ENCODE measurements around the gene NDEL1.
"Not testable (repeated sequence)": the region's sequence is repeated elsewhere in the genome, so short reads cannot be mapped to it uniquely, and the experiment has no call there.

Gene NDEL1

GRCh38 chr17:8435245-8436168 is at the start of gene NDEL1:
Gene NDEL1 (plus strand): TSS chr17:8435884. CDS start chr17:8444272, 8,388 bp downstream.
- peak; percentile 99 for DNase-seq

DNA sequence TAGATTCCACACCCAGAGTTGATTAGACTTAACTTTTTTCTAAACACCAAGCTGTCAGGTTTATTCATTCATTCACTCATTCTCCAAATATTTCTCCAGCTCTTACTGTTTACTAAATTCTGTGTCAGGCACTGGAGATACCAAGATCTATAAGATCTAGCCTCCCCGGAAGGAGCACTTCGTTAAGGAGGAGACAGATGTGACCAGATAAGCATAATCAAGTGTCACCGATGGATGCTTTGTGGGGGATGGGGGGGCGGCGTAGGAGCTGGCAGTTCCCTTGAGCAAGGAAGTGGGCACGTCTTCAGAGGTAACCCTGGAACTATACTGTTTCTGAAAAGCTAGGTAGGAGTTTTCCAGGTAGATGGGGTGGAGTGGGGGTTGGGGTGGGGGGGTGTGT is 48.8 kb upstream of the NDEL1 start:
- no peak for DNase-seq

DNA sequence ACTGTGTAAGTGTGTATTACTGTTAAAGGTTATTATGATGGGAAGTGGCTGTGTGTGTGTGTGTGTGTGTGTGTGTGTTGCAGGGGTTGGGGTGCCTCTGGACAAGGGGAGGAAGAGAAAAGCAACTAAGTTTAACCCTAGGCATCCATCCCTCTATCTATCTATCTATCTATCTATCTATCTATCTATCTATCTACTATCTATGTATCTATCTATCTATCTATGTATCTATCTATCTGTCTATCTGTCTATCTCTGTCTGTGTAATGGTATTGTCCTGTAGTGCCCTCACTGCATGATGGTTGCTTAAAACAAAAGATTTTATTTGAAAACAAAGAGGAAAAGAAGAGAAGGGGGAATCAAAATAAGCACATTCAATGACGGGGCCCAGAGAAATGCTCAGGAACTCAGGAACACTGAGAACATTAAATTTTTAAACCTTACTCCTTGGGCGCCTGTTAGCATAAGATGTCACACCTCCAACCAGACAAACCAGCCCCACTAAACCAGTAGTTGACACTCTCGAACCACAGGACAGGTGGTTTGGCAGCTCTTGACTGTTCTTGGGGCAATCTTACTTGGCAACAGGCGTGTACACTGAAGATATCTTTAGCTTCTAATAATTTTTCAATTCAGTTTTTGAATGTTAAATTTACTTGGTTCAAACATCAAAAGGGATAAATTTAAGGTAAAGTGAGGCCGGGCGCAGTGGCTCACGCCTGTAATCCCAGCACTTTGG is 47.6 kb upstream of the NDEL1 start:
- no peak for DNase-seq

- DNase-seq = no peak
Observed at GRCh38 chr17:8391711-8392110, 44.0 kb upstream of the NDEL1 start.

- DNase-seq = no peak
Observed at GRCh38 chr17:8392274-8392673, 43.4 kb upstream of the NDEL1 start.

GRCh38 chr17:8392674-8393469 is 42.8 kb upstream of the NDEL1 start:
- DNase-seq = no peak

GRCh38 chr17:8393470-8394231 is 42.0 kb upstream of the NDEL1 start:
- peak; percentile 26 to 28 for DNase-seq

DNA sequence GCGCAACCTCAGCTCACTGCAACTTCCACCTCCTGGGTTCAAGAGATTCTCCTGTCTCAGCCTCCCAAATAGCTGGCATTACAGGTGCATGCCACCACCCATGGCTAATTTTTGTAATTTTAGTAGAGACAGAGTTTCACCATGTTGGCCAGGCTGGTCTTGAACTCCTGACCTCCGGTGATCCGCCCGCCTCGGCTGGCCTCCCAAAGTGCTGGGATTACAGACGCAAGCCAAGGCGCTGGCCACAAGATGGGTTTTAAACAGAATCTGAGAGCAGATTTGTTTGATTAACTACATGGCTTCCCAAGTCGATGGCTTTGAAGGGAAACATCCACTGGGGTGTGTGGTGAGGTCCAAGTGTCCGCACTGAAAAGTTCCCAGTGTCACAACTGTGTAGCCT is 41.2 kb upstream of the NDEL1 start:
- DNase-seq = not testable (repeated sequence)

DNA sequence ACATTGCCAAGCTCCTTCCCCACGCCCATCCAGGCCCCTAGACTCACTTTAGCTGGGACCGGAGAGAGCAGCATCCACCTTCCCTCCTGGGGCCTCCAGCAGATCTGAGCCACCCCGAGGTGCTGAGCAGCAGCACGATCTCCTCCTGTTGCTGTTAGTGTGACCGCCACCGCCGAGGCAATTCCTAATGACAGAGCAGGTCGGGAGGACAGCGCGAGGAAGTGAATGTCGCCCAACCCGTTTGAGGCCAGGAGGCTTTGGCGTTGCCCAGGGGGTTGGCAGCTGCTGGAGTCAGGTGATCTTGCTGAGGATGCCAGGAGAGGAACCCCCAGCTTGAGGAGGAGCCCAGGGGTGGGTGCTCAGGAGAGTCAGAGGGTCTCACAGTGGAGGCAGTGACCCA is 38.0 kb upstream of the NDEL1 start, which contains the start of gene RNF222:
Gene RNF222, minus strand, starts transcription at position 192 of the 400 bp plus-strand sequence. CDS start 4,366 bp downstream, outside the sequence.
- DNase-seq = no peak

DNA sequence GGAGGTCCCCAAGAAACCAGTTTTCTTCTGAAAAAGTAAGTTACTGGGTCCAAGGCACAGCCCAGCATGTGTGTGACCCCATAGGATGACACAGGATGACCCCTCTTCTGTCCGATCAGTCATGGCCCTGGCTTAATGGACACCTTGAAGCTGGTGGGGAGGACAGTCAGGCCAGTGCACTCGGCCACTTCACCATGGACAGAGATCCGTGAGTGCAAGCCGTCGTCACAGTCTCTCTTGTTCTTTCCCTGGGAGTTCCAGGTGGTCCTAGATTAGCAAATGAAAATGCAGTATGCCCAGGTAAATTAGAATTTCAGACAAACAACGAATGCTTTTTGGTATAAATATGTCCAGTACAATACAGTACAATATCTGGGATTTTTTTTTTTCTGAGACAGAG is 36.7 kb upstream of the NDEL1 start:
- DNase-seq = no peak

GRCh38 chr17:8401107-8401506 is 34.6 kb upstream of the NDEL1 start:
- DNase-seq = no peak

DNA sequence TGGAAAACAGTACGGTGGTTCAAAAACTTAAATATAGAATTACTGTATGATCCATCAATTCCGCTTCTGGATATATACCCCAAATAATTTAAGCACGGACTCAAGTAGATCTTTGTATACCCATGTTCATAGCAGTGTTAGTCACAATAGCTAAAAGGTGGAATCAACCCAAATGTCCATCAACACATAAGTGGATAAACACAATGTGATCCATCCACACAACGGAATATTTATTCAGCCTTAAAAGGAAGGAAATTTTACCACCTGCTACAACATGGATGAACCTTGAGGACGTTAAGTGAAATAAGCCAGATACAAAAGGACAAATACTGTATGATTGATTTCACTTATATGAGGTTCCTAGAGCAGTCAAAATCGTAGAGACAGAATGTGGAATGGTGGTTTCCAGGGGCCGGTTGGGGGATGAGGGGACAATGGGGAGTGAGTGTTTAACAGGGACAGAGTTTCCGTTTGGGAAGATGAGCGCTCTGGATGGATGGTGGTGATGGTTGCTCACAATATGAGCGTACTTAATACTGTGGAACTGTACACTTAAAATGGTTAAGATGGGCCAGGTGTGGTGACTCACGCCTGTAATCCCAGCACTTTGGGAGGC is 32.7 kb upstream of the NDEL1 start:
- DNase-seq = no peak

DNA sequence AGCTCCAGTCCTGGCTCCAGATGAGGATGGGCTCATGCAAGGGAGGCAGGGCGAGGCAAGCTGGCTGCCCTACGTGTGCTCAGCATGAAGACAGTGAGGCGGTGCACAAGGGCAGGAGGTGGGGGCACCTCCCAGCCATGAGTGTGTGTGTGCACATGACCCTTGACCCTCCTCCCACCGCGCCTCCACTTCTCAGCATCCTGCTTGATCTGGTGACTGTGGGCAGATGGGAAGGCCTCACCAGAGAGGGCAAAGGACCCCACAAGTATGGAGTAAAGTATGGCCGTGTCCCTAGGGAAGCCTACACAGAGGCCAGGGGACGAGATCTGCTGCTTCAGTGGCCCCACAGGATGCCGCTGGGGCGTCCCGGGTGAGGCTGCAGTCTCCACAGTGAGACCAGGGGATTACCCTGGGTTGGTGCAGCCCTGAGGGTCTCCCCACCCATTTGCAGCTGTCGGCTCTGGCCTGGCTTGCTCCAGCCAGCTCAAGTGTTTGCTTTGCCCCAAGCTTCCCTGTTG is 30.1 kb upstream of the NDEL1 start:
- DNase-seq = no peak

DNA sequence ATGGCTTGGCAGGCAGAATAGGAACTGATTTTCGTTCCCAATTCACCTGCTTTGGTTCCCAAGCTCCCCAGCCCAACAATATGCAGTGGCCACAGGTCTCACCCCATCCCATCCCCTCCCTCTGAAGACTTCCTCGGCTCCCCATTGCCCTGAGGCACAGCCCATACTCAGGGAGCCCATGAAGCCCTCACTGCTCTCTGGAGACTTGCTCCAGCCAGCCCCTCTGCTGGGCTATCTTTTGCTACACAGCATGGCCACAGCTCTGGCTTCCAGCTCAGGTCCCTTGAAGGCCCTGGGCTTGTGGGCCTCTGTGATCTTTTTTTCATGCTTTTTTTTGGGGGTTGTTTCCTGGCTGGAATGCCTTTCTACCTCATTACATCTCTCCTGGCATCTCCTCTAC is 29.5 kb upstream of the NDEL1 start:
- DNase-seq = no peak

GRCh38 chr17:8408371-8408770 is 27.3 kb upstream of the NDEL1 start:
- DNase-seq = no peak

DNA sequence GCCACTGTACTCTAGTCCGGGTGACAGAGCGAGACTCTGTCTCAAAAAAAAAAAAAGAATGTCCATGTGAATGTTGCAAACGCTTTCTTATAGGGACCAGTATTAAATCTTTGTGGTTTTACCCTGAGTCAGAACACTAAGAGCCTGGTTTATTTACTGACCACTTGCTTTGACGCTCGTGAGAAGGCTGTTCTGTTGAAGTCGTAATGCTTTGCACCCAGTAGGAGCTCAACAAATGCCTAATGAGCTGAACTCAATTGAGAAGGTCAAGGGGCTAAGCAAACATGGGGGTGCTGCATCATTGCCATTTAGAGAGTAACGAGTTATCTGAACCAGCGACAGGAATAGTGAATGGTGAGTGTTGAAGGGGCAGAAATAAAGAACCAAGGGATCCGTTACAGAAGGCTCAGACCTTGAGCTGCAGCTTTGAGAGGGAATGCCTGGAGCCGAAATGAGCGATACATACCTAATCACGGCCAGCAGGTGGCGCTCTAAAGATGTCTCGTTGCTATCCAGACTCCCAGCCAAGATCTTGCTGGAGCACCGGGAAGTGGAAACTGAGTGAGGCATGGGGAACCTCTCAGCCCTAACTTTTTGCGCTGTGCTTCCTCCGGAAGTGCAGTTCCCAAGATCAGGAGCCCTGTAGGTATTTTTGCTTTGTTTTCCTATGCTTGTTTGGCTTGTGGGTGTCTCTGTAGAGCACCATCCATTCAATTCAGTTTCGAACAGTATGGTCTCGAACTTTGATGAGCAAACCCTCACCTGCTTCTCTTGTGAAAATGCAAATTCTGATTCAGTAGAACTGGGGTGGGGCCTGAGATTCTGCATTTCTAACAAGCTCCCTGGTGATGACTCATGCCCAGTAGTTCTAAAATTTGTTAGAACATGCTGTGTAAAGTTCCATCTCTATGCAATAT is 25.5 kb upstream of the NDEL1 start:
- peak; percentile 74 to 77 for DNase-seq

- DNase-seq = no peak
Observed at GRCh38 chr17:8410883-8411238, 24.8 kb upstream of the NDEL1 start.

DNA sequence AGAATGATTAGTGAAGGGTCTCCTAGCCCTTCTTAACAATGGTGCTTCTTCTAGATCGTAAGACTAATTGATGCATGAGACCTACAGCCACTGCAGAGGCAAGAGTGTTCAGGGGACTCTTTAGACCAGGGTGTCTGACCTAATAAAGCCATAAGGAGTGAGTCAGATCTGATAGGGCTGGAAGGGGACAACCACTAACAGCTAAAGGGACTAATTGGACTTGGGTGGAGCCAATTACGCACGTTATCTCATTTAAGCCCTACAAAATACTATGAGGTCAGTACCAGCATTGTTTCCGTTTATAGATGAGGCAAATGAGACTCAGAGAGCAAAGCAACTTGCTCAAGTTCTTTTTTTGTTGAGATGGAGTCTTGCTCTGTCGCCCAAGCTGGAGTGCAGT is 23.6 kb upstream of the NDEL1 start:
- no peak for DNase-seq

- DNase-seq = no peak
Observed at GRCh38 chr17:8413328-8413727, 22.4 kb upstream of the NDEL1 start.

GRCh38 chr17:8413938-8414337 is 21.7 kb upstream of the NDEL1 start:
- DNase-seq = no peak

DNA sequence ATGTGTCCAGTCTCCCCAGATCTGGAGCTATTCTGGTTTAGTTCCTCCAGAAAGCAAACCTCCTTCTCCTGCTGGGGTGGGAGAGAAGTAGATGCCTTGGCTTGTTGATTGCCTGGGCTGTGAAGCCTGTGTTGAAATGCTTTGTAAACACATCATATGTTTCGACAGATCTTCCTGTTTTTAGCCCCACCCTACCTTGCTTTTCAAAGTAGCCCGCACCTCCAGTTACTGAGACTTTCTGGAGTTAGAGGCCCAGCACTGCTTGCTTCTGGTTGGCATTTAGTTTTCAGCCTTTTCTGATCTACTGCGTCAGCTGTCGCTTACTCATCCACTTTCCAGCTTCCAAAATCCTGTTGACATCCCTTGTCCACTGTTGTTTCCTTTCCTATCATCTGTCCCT is 17.9 kb upstream of the NDEL1 start:
- DNase-seq = no peak

All from activated CD4-positive, alpha-beta T cell treated with anti-CD3 and anti-CD28 coated beads for 4 hours (primary cell).